ENCODE results near the gene PHYKPL.

DNA sequence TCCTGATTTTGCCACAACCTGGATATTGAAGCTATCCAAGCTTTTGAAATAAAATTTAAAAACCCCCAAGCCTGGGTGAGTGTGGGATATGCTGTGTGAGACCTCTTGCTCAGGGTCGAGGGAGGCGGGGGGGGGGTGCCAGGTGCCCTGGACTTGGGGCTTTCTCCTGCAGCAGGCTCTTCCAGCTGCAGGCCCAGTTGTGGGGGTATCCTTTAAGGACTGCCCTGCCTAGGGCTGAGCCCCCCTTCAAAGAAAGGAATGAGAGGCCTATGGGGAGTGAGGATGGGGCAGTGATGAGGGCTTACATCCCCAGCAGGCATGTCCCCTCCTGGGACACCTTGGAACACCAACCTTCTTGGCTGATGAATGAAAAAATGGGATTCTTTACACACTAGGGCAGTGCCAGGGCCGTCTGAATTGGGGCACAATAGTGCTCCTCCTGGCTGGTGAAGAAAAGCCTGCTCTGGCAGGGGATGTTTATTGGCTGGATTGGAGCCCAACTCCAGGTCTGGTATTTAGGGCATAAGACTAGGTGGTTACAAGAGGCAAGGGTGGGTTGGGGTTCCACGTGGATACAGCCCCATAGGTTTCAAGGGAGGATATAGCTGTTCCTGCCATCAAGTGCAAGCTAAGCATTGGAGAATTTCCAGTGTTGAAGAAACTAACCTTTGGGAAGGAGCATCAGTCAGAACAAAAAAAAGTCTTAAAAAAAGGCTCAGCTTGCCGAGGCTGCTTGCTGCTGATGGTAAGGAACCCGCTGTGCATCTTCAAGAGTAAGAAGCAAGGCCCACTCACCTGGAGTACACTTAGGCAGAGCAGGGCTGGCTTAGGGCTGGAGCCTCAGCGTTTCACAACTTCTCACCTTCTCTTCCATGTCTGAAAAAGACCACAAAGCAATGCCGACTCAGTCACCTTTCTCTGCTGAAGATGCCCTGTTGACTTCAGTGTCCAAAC, 21.2 kb downstream of the PHYKPL start:
- peak; percentile 54 for TF ChIP-seq POLR2AphosphoS5 (IDR thresholded peaks at IDR 0.05; ENCODE audit: low read depth, low read length)
- TF ChIP-seq POU2F2 (IDR thresholded peaks at IDR 0.05; ENCODE audit: low read depth, low read length): 0 out of 2 replicates have a peak, but pooled peaks have one; percentile 28
- no peak for TF ChIP-seq POLR2A (IDR thresholded peaks at IDR 0.05; ENCODE audit: low read depth, low read length)
- TF ChIP-seq TAF1 (IDR thresholded peaks at IDR 0.05; ENCODE audit: low read depth, low read length): no peak
- TF ChIP-seq PAX5 (IDR thresholded peaks at IDR 0.05; ENCODE audit: insufficient read depth, low read length, severe bottlenecking): no peak
- no peak for TF ChIP-seq SPI1 (IDR thresholded peaks at IDR 0.05; ENCODE audit: low read depth, low read length)

All from GM12891 (cell line).